ENCODE measurements around the gene CNP. TPM values are rescaled to one million over a fixed set of nuclear protein-coding genes. Genes with fewer than 3 reads are reported as not detected.

CNP gene
- total RNA-seq, 1 experiment from 2014 or later, result 51.2 TPM

DNA sequence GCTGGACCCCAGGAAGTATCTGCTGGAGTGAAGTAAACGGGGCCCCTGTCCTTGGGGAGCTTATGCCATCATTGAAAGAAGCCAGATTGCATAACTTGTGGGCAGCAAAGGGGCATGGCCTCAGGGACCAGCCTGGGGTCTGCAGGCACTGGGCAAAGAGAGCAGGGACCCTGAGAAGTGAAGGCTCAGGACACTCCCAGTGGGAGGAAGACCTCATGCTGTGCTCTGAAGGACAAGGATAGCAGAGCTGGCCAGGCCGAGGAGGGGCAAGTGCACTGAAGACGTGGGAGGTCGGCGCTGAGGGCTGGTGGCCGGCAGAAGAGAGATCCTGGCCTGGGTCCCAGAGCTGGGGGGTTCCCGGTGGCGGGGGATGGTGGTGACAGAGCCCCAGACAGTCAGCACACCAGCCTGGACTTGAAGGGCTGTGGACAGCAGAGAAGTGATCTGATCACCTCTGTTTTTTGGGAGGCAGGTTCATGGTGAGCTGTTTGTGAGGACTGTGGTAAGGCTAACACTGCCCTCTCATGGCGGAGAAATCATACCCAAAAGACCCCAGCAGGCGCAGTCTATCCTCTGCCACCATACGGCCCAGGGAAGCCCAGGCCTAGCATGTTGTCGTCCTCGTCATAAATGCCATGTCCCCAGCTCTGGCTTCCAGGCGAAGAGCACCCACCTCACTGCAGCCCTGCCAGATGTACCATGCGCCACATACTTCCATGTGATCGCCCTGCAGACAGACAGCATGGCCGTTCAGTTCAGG is 7.1 kb upstream of the CNP start:
- ChIA-PET POLR2A (interaction anchor here (0.8 to 1.1 kb wide), 2 partner anchors 29 to 270 kb away, joined by 3 to 4 read pairs; partner anchors contain the start of gene ODAD4), RAD21 (ENCODE audit: low non-redundant PET in 1 of 2, low total read pairs in 2 of 2, uncharacterized antibody in 2 of 2, unreplicated experiment in 2 of 2) (interaction anchor here (0.7 to 1.4 kb wide), 3 partner anchors 29 to 222 kb away, joined by 3 to 4 read pairs (median 4); partner anchors contain the start of gene ODAD4 (in 1 of the 2)), CTCF (interaction anchor here (0.6 to 1.8 kb wide), 5 partner anchors 29 to 264 kb away, joined by 3 to 6 read pairs (median 4); partner anchors contain the start of gene ODAD4)
- Histone ChIP-seq H3K4me3 (replicated peaks in 1 of 2; ENCODE audit: low read depth in 1 of 2, low read length in 2 of 2) (no peak overlapping the region), H3K9me2 (ENCODE audit: insufficient read depth) (no peaks in the 10 kb centered on the region), H3K27ac (ENCODE audit: low read depth, low read length) (no peak overlapping the region), H2AFZ (ENCODE audit: low read depth, low read length, poor library complexity, severe bottlenecking) (no peak overlapping the region), H3K9me3 (ENCODE audit: control insufficient read depth in 1 of 2, insufficient read depth in 1 of 2, low read depth in 1 of 2, low read length in 2 of 2) (no peaks in the 10 kb centered on the region), H3K4me1 (ENCODE audit: control insufficient read depth in 1 of 2, insufficient read depth in 2 of 2, low read length in 2 of 2) (no peaks in the 10 kb centered on the region), H3K9ac (ENCODE audit: low read length) (no peak overlapping the region), H3K4me2 (ENCODE audit: low read length) (no peak overlapping the region), H3K27me3 (ENCODE audit: insufficient read depth, low read length) (no peaks in the 10 kb centered on the region), H4K20me1 (ENCODE audit: insufficient read depth) (no peaks in the 10 kb centered on the region), H3K79me2 (ENCODE audit: insufficient read depth, low read length) (no peaks in the 10 kb centered on the region), H3K36me3 (ENCODE audit: control insufficient read depth in 1 of 2, insufficient read depth in 2 of 2, low read length in 2 of 2) (no peaks in the 10 kb centered on the region)
- intact Hi-C loops (cut with micrococcal nuclease), result loop anchor here (5.0 kb wide), 1 partner anchor 143 kb away; no protein-coding TSS in a partner anchor
- TF ChIP-seq RAD21 (IDR thresholded peaks at IDR 0.05; ENCODE audit: low read depth), result peak; percentile 81
- TF ChIP-seq, protein P1, sequence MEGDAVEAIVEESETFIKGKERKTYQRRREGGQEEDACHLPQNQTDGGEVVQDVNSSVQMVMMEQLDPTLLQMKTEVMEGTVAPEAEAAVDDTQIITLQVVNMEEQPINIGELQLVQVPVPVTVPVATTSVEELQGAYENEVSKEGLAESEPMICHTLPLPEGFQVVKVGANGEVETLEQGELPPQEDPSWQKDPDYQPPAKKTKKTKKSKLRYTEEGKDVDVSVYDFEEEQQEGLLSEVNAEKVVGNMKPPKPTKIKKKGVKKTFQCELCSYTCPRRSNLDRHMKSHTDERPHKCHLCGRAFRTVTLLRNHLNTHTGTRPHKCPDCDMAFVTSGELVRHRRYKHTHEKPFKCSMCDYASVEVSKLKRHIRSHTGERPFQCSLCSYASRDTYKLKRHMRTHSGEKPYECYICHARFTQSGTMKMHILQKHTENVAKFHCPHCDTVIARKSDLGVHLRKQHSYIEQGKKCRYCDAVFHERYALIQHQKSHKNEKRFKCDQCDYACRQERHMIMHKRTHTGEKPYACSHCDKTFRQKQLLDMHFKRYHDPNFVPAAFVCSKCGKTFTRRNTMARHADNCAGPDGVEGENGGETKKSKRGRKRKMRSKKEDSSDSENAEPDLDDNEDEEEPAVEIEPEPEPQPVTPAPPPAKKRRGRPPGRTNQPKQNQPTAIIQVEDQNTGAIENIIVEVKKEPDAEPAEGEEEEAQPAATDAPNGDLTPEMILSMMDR (IDR thresholded peaks at IDR 0.05 in 2 of 3, conservative IDR thresholded peaks at IDR 0.05 in 1 of 3; ENCODE audit: borderline replicate concordance in 1 of 3, insufficient read depth in 1 of 3, low read depth in 2 of 3, low read length in 2 of 3), result peak; percentile 37 to 46 (median 44); a peak in 5 of 6 replicates
- no peak for TF ChIP-seq CEBPB (IDR thresholded peaks at IDR 0.05; ENCODE audit: low read depth)
- BruUV-seq (replicated peaks), result no TSS peak
- ATAC-seq, result peak; percentile 86
- DNase-seq (ENCODE audit: low read depth, low spot score), result peak; percentile 27

GRCh38 chr17:41962111-41962510 is 4.5 kb upstream of the CNP start:
- intact Hi-C loops (cut with micrococcal nuclease), result loop anchor here (5.0 kb wide), 1 partner anchor 140 kb away; no protein-coding TSS in a partner anchor
- no peak overlapping the region for H3K4me2 ChIP-seq (ENCODE audit: low read length)
- ChIA-PET RAD21 (ENCODE audit: low non-redundant PET in 1 of 2, low total read pairs in 2 of 2, uncharacterized antibody in 2 of 2, unreplicated experiment in 2 of 2) (no interaction called here), POLR2A (interaction anchor here (1.2 kb wide), 1 partner anchor 32 kb away, joined by 3 read pairs; the partner anchor contains the start of gene ODAD4), CTCF (no interaction called here)
- no peak for DNase-seq (ENCODE audit: low read depth, low spot score)
- no TSS peak for BruUV-seq (replicated peaks)
- H3K27ac ChIP-seq (ENCODE audit: low read depth, low read length), result no peak overlapping the region
- peaks cover 4% of the 10 kb centered on the region; the same call in 1 of the 2 replicates for H3K79me2 ChIP-seq (ENCODE audit: insufficient read depth, low read length)
- no peak for ATAC-seq
- H3K27me3 ChIP-seq (ENCODE audit: insufficient read depth, low read length), result no peaks in the 10 kb centered on the region
- H3K36me3 ChIP-seq (ENCODE audit: control insufficient read depth in 1 of 2, insufficient read depth in 2 of 2, low read length in 2 of 2), result no peaks in the 10 kb centered on the region
- no peaks in the 10 kb centered on the region for H3K9me2 ChIP-seq (ENCODE audit: insufficient read depth)
- no peak overlapping the region for H3K9ac ChIP-seq (ENCODE audit: low read length)
- peaks cover 7 to 15% of the 10 kb centered on the region in 2 experiments for H3K4me1 ChIP-seq (ENCODE audit: control insufficient read depth in 1 of 2, insufficient read depth in 2 of 2, low read length in 2 of 2)
- no peak overlapping the region for H3K4me3 ChIP-seq (replicated peaks in 1 of 2; ENCODE audit: low read depth in 1 of 2, low read length in 2 of 2)
- no peak overlapping the region for H2AFZ ChIP-seq (ENCODE audit: low read depth, low read length, poor library complexity, severe bottlenecking)
- H4K20me1 ChIP-seq (ENCODE audit: insufficient read depth), result no peaks in the 10 kb centered on the region
- TF ChIP-seq ELF1 (IDR thresholded peaks at IDR 0.05; ENCODE audit: borderline replicate concordance, low read depth), result no peak
- H3K9me3 ChIP-seq (ENCODE audit: control insufficient read depth in 1 of 2, insufficient read depth in 1 of 2, low read depth in 1 of 2, low read length in 2 of 2), result no peaks in the 10 kb centered on the region
